Measurements from ENCODE around the gene TRDN. TPM values are rescaled to one million over a fixed set of nuclear protein-coding genes. Genes with fewer than 3 reads are reported as not detected.

Gene TRDN
- total RNA-seq, 1 experiment from 2014 or later = 39.8 TPM

GRCh38 chr6:123338394-123338793 lies 298.4 kb downstream of the TRDN start:
- no peak overlapping the region for H3K27ac Mint-ChIP-seq
- ATAC-seq = no peak; the same call in 1 of the 2 replicates
- POLR2A ChIA-PET = no interaction called here
- H3K4me1 Mint-ChIP-seq = no peaks in the 10 kb centered on the region
- DNase-seq (ENCODE audit: low spot score) = no peak
- H3K36me3 Mint-ChIP-seq = no peaks in the 10 kb centered on the region
- CTCF ChIA-PET = no interaction called here
- no peak for TF ChIP-seq SOX15 (CRISPR knock-in tag; IDR thresholded peaks at IDR 0.05)
- no peak for TF ChIP-seq ZNF532 (CRISPR knock-in tag; IDR thresholded peaks at IDR 0.05; ENCODE audit: borderline replicate concordance)
- TF ChIP-seq IRF2 (CRISPR knock-in tag; IDR thresholded peaks at IDR 0.05; ENCODE audit: borderline replicate concordance, low read depth) = no peak
- TF ChIP-seq EMX1 (CRISPR knock-in tag; IDR thresholded peaks at IDR 0.05) = no peak
- TF ChIP-seq MLX (CRISPR knock-in tag; IDR thresholded peaks at IDR 0.05) = no peak
- no peak for TF ChIP-seq NR2C2 (CRISPR knock-in tag; IDR thresholded peaks at IDR 0.05)
- TF ChIP-seq NFE2L1 (CRISPR knock-in tag; IDR thresholded peaks at IDR 0.05) = no peak
- no peak for TF ChIP-seq ZNF263 (CRISPR knock-in tag; IDR thresholded peaks at IDR 0.05; ENCODE audit: low read depth)
- TF ChIP-seq ERG (CRISPR knock-in tag; IDR thresholded peaks at IDR 0.05) = no peak
- H3K9me3 Mint-ChIP-seq = no peaks in the 10 kb centered on the region
- H3K27me3 Mint-ChIP-seq (ENCODE audit: low read depth) = no peaks in the 10 kb centered on the region
- no peak overlapping the region for H3K4me3 Mint-ChIP-seq

GRCh38 chr6:123333000-123333756 lies 303.6 kb downstream of the TRDN start:
- no peak overlapping the region for H3K27ac Mint-ChIP-seq
- ATAC-seq (no peak), DNase-seq (ENCODE audit: low spot score) (no peak)
- no peaks in the 10 kb centered on the region for H3K27me3 Mint-ChIP-seq (ENCODE audit: low read depth)
- TF ChIP-seq NR3C1 (CRISPR knock-in tag; conservative IDR thresholded peaks at IDR 0.05; ENCODE audit: low read depth) (no peak), CREB1 (CRISPR knock-in tag; IDR thresholded peaks at IDR 0.05) (no peak), ZNF416 (CRISPR knock-in tag; IDR thresholded peaks at IDR 0.05) (no peak), SOX15 (CRISPR knock-in tag; IDR thresholded peaks at IDR 0.05) (no peak), TEAD1 (CRISPR knock-in tag; IDR thresholded peaks at IDR 0.05) (no peak), OVOL2 (CRISPR knock-in tag; IDR thresholded peaks at IDR 0.05; ENCODE audit: borderline replicate concordance) (no peak), NR2C2 (CRISPR knock-in tag; IDR thresholded peaks at IDR 0.05) (no peak), CBFB (CRISPR knock-in tag; IDR thresholded peaks at IDR 0.05; ENCODE audit: low read depth) (no peak), TEAD4 (CRISPR knock-in tag; IDR thresholded peaks at IDR 0.05) (no peak), ZNF219 (CRISPR knock-in tag; IDR thresholded peaks at IDR 0.05; ENCODE audit: borderline replicate concordance) (no peak), GTF2I (CRISPR knock-in tag; conservative IDR thresholded peaks at IDR 0.05) (no peak), JUN (CRISPR knock-in tag; IDR thresholded peaks at IDR 0.05) (no peak), ZNF512 (CRISPR knock-in tag; IDR thresholded peaks at IDR 0.05; ENCODE audit: borderline replicate concordance) (no peak), USF2 (CRISPR knock-in tag; IDR thresholded peaks at IDR 0.05) (no peak), EMX1 (CRISPR knock-in tag; IDR thresholded peaks at IDR 0.05) (no peak)
- H3K4me3 Mint-ChIP-seq = no peak overlapping the region
- ChIA-PET POLR2A (no interaction called here), CTCF (no interaction called here)
- H3K36me3 Mint-ChIP-seq = no peaks in the 10 kb centered on the region
- no peaks in the 10 kb centered on the region for H3K4me1 Mint-ChIP-seq
- no peaks in the 10 kb centered on the region for H3K9me3 Mint-ChIP-seq
